Suppressor macrophage treated with lipopolysaccharide for 4 hours (primary cell): ENCODE results near the gene CES2.
"Not testable (repeated sequence)": the region's sequence is repeated elsewhere in the genome, so short reads cannot be mapped to it uniquely, and the experiment has no call there.

Source experiments
- DNase-seq: peaks from one replicate; pipeline ENCODE4 v3.0.0-alpha.2; 2020

CES2 gene

DNA sequence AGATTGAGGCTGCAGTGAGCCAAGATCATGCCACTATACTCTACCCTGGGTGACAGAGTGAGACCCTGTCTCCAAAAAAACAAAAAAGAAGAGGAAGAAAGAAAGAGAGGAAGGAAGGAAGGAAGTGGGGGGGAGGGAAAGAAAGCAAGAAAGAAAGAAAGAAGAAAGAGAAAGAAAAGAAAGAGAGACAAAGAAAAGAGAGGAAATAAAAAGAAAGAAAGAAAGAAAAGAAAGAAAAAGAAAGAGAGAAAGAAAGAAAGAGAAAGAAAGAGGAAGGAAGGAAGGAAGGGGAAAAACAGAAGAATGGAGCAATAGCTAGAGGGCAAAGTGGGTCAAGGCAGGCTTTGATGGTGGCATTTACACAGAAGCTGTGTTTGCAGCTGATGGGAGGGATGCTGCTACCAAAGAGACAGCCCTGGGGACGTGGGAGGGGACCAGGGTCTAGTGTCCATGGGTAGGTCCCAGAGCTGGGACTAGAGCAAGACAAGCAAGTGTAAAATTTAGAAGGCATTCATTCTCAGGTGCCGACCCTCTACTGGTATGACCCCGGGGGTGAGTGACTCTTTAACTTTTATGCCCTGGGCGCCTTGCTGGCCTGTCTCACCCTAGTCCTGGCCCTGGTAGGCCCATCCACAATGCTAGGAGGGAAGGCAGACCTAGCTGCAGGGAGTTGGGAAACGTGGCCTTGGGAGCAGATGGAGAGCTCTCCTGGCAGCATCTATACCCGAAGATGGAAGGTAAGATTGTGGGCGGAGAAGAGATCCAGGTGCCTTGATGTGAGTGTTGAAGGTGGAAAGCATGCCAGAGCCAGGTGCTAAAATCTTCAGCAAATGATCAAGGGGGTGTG is 23.8 kb downstream of the CES2 start:
- no peak for DNase-seq

DNA sequence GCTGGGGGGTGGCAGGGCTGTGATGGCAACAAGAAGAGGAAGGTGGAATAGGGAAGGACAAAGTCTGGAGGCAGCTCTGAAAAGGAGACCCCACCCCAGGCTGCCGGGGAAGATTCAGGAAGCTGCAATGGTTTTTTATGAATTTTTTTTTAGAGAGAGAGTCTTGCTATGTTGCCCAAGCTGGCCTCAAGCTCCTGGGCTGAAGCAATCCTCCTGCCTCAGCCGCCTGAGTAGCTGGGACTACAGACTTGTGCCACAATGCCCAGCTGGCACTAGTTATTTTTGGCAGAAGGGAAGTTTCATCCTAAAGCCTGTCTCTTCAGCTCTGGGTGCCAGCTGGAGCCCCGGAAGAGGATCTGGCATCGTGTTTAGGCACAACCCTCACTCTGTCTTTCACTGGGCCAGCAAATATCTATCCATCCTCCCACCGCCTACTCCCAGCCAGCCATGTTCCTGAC is 24.4 kb downstream of the CES2 start:
- DNase-seq: peak; percentile 42

- no peak for DNase-seq
Observed at GRCh38 chr16:66960270-66960669, 25.0 kb downstream of the CES2 start.

- DNase-seq: peak; percentile 60
Observed at GRCh38 chr16:66961065-66961744, 25.9 kb downstream of the CES2 start, which contains the start of gene CES3. TSS of gene CES3 (plus strand) at chr16:66961266. CDS start at chr16:66961308, 42 bp downstream.

DNA sequence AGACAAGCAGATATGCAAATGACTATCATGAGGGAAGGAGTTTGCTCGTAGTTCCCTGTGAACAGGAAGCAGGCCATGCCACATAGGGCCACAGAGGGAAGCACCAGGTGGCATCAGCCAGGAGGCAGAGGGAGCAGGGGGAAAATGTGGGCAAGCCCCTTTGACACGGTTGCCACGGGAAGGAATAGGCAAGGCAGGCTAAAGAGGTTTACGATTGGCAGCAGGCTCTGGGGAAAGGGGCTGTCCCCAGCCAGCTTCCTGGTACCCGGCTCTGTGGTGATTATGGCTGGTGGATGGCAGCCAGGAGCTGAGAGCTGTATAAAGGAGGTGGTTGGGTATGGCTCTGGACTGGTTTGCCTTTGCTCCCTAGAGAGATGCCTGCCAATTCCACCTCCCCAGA is 26.6 kb downstream of the CES2 start:
- DNase-seq: peak; percentile 16

GRCh38 chr16:66964049-66964448 is 28.7 kb downstream of the CES2 start:
- no peak for DNase-seq

DNA sequence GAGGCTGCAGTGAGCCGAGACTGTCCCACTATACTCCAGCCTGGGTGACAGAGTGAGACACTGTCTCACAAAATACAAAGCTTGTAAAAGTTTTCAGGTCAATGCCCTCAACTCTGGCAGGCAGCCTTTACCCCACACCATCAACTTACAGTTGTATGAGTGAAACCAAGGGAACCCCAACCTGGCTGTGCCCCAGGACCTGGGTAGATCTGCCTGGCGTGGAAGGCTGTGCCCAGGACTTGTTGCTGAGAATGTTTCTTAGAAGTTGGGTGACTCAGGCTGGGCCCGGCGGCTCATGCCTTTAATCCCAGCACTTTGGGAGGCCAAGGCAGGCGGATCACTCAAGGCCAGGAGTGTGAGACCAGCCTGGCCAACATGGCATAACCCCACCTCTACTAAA is 33.5 kb downstream of the CES2 start:
- DNase-seq: no peak

- no peak for DNase-seq
Observed at GRCh38 chr16:66970775-66971720, 35.7 kb downstream of the CES2 start.

DNA sequence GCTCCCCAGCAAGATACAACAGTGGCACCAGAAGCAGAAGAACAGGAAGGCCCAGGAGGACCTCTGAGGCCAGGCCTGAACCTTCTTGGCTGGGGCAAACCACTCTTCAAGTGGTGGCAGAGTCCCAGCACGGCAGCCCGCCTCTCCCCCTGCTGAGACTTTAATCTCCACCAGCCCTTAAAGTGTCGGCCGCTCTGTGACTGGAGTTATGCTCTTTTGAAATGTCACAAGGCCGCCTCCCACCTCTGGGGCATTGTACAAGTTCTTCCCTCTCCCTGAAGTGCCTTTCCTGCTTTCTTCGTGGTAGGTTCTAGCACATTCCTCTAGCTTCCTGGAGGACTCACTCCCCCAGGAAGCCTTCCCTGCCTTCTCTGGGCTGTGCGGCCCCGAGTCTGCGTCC is 37.7 kb downstream of the CES2 start:
- no peak for DNase-seq

- DNase-seq: no peak
Observed at GRCh38 chr16:66973716-66974115, 38.4 kb downstream of the CES2 start.

GRCh38 chr16:66974156-66974931 is 39.0 kb downstream of the CES2 start:
- not testable (repeated sequence) for DNase-seq

- not testable (repeated sequence) for DNase-seq
Observed at GRCh38 chr16:66974932-66975246, 39.6 kb downstream of the CES2 start.

- DNase-seq: no peak
Observed at GRCh38 chr16:66975302-66975893, 40.1 kb downstream of the CES2 start.

- DNase-seq: no peak
Observed at GRCh38 chr16:66976746-66977145, 41.4 kb downstream of the CES2 start.

DNA sequence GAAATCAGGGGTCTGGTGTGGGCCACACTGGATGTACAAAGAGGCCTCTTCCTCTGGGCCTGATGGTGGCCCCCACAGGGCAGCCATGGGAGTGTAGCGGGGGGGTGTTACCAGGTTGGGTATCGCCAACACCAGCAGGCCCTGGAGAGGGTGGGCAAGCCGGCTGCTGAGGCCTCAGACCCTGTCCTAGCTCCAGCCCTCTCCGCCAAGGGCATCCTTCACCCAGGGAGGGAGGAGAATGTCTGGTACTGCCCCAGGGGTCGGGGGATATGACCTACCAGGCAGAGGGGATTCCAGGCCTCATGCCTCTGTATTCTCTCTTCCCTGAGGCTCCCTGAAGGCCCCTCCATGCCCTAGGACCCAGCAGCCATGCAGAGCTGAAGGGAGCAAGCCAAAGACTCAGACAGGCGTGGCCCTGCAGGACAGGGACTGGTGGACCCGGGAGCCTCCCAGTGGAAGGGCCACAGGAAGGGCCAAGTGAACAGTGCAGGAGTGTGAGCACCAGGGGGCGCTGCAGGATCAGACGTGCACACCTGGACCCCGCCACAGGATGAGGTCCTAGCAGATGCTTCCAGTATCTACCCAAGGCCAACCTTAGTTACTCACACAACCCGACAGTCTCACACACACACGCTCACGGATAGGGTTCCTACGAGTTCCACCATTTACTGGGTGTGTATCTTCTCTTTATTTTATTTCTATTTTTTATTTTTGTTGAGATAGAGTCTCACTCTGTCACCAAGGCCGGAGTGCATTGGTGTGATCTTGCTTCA is 42.2 kb downstream of the CES2 start:
- peak; percentile 90 for DNase-seq

DNA sequence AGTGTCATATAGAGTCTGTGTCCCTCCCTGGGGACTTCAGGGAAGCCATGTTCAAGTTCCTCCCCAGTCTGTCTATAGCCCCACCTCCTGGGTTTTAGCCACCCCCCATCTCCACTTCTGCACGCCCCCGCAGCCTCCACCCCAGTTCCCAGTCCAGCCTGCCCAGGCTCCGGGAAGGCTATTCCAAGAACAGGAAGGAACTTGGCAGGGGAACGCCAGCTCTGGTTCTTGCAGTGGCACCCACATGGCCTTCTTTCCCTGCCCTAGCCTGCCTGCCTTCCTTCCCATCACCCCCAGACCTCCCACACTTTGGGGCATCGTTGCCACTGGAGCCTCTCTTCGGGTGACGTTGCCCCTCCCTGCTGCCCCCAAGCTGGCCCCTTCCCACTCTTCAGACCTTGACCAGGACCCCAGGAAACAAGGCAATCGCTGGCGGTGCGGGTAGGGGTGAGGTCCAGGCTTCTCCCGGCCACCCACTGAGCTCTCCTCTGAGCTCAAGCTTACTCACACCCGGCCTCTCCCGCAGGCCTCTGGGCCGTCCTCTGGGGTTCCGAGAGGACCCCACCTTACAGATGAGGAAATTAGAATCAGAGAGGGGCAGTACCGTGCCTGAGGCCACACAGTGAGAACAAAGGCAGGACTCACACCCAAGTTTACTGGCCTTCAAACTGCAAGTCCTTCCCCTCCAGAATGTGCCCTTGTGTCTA is 43.8 kb downstream of the CES2 start:
- peak; percentile 68 for DNase-seq

DNA sequence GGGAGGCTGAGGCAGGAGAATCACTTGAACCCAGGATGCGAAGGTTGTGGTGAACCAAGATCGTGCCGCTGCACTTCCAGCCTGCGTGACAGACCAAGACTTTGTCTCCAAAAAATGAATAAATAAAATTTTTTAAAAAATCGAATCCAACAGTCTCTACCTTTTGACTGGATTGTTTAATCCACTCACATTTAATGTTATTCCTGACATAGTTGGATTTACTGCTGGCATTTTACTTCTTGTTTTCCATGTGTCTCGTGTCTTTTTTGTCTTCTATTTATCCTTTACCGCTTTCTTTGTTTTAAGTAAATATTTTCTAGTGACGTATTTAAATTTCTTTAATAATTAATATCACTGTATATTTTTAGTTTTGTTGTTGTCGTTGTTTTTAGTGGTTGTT is 47.7 kb downstream of the CES2 start:
- no peak for DNase-seq

- DNase-seq: no peak
Observed at GRCh38 chr16:66984892-66985311, 49.6 kb downstream of the CES2 start.

DNA sequence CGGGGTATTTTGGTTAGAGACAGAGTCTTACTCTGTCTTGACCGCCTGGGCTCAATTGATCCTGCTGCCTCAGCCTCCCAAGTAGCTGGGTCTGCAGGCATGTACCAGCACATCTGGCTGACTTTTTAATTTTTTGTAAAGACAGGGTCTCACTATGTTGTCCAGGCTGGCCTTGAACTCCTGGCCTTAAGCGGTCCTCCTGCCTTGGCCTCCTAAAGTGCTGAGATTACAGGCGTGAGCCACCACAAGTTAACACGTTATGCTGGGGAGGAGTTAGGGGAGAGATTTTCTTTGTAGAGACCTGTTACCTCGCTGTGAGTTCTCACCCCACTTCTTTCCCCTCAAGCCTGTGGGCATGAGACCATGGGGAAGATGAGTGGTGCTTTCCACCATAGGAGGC is 51.2 kb downstream of the CES2 start:
- DNase-seq: no peak

GRCh38 chr16:66988197-66988788 is 53.0 kb downstream of the CES2 start, which contains the start of gene CES4A:
TSS of gene CES4A (plus strand) at chr16:66988589. CDS start at chr16:66988773, 184 bp downstream.
- no peak for DNase-seq
